HG03095 (cell line): Measurements from ENCODE around the gene PARD3B.
A peak's percentile ranks its signal among the peaks of the same experiment; 100 is the strongest.

Experiments used
- ATAC-seq: cut with Tn5 transposase; IDR thresholded peaks from one replicate; pipeline ENCODE4 v1.9.1; 2021; ENCODE audit warnings: moderate library complexity; ENCODE audit not compliant: unreplicated experiment

The PARD3B gene

GRCh38 chr2:204744506-204744905, 199.2 kb downstream of the PARD3B start:
- no peak for ATAC-seq

DNA sequence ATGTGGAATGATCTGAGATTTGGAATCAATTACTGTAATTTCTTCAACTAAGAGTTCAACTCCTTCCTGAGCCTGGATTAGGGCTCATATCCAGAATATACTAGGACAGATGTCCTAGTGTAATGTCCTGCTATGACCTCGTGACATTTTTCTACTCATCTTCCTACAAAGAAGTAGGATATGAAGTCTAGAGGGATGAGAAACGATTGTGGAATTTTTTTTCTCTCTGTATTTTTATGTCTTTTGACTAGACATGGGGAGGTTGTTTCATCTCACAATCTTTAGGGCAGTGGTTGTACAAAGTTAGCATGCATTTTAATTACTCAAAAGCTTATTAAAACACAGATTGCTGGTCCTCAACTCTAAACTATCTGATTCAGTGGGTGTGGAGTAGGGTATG, 203.0 kb downstream of the PARD3B start:
- no peak for ATAC-seq

DNA sequence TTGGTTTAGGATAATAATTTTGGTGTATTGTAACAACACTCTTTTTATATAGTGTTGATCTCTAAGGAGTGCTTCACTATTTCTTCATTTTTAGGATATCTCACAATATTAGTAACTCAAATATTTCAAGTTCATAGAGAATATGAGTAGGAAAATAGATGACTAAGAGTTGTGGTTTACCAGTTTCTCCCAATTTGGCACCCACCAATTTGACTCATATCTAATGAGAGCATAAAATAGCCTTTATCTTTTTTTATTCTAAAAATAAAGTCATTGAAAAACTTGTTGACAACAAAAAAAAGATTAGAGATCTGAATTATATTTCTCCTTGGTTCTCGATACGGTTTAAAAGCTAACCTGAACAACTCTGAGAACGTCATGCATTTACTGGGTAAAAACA, 204.0 kb downstream of the PARD3B start:
- no peak for ATAC-seq

- no peak for ATAC-seq
Measured at GRCh38 chr2:204750389-204750788, 205.1 kb downstream of the PARD3B start.

DNA sequence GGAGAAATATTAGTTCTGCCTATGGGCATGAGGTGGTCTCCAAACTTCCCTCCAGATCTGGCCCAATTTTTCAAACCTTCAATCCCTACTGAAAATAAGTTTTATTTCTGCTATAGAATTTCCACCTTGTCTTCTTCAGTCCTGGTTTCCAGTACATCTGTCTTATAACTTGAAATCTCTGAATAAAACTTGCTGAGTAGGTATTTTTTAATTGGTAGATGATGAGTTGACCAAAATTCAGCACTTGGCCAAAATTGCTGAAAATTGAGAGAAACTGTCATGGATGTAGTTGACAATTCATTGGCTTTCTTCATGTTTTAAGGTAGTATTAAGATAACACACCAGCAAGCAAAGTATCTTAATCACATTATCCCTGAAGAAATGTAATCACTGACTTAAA, 206.2 kb downstream of the PARD3B start:
- no peak for ATAC-seq

DNA sequence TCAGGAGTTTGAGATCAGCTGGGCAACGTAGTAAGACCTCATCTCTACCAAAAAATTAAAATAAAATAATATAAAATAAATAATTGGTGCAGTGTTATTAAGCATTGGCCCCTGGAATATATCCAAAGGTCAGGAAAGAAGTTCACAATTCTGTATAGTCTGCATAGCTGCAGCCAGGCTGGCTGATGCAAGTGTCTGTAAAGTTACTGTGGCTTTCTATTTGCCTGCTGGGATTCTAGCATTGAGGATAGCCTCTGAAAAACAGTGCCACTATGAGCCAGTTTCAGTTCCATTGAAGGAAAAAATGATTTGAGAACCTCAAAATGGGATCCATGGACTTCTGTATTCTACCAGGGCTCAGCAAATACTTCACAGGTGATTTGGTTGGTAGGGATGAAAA, 208.6 kb downstream of the PARD3B start:
- ATAC-seq: no peak

DNA sequence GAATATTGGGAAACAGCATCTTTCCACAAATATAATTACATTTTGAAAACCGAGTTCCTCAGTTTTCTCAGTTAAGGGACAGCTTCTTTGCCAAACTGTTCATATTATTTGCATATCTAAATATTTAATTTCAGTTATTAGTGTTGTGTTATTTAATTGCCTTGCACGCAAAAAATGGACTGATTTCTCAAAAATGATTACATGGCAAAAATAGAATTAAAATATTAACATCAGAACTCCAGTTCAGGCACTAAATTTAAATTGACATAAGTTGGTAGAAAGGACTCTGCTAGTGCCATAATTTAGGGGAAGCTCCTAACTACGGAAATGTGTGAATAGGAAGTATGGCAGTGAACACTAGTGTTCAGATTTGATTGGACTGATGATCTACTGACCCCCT, 209.6 kb downstream of the PARD3B start:
- ATAC-seq: no peak

- ATAC-seq: no peak
Measured at GRCh38 chr2:204763974-204764703, 218.9 kb downstream of the PARD3B start.

DNA sequence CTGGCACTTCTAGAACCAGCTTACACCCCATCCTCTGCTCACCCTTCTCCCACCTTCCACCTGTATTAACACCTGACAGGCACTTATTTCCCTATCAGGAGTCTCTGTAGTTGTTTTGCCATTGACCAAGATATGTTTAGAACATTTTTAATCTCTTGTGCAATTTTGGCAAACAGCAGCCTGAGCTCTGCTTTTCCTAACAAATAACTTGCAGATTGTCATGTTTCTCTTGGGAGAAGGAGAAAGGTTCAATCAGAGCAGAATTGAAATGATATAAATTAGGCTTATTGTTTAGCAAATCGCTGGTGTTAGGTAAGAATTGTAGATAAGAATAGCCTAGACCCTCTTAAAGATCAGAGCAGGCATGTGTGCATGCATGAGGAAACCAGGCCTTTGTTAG, 225.5 kb downstream of the PARD3B start:
- no peak for ATAC-seq

DNA sequence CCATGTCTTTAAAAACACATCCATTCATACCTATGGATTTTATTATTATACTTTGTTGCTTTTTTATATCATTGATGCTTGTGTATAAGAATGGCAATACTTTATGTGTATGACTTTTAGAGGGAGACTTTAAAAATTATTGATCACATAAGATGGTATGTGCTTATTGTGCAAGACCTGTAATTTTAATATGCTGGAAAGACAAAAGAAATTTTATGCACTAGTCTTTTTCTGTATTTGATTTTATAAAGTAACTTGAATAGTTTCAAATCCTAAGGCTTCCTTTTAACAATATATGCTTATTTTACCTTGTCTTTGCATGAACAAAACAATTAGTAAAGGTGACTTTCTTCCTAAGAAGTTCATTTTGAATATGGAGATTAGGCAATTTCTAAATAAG, 226.4 kb downstream of the PARD3B start:
- no peak for ATAC-seq

DNA sequence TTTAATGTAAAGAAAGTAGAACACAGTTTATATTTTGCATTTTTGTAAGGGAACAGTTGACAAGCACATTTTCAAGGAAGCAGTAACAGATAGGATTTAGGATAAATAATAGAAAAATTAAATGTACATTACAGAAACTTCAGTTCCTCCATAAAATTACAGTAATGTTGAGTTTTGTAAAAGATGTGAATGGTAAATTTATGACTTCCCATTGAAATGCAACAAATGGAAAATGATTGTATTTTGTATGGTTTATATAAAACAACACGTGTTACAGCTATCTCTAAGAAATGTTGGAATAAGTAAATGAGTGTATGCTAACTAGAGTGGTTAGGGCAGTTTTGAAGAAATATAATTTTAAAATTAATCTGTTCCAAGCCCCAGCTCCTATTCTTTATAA, 227.3 kb downstream of the PARD3B start:
- ATAC-seq: no peak

DNA sequence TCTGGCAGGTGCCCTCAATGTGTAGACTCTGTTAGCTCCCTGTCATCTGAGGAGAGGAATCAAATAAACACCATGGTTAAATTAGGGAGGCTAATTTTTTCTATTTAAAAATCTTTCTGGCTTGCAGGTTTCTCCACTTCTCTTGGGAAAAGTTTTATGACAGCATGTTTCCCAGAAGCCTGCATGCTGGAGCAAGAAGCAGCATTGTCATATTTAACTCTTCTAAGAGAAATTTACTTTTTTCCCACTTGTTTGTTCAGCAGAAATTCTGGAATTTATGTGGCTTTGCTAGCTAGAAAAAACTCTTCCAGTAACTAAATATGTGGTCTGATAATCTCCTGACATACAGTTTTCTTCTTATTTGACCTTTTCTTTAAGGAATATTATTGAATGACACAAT, 230.5 kb downstream of the PARD3B start:
- ATAC-seq: no peak

GRCh38 chr2:204776781-204777559, 231.7 kb downstream of the PARD3B start:
- ATAC-seq: no peak

GRCh38 chr2:204779771-204780170, 234.5 kb downstream of the PARD3B start:
- no peak for ATAC-seq

DNA sequence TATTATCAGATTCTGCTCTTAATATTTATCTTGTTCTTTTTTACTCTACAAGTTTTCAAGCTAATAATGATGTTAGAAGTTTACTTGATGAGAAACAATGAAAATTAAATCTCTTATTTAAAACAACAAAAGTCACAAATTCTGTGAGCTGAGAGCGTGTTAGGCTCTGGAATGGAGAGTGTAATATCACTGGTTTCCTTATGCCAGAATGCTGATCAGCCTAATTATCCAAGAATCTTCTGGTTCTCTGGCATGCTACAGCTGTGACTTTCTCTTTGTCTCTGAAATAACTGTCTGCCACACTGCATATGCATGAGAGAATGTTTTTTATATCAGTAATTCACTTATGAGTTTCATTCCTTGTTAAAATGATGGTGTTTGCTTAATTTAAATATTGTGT, 236.7 kb downstream of the PARD3B start:
- no peak for ATAC-seq

- ATAC-seq: no peak
Measured at GRCh38 chr2:204790076-204790475, 244.8 kb downstream of the PARD3B start.

DNA sequence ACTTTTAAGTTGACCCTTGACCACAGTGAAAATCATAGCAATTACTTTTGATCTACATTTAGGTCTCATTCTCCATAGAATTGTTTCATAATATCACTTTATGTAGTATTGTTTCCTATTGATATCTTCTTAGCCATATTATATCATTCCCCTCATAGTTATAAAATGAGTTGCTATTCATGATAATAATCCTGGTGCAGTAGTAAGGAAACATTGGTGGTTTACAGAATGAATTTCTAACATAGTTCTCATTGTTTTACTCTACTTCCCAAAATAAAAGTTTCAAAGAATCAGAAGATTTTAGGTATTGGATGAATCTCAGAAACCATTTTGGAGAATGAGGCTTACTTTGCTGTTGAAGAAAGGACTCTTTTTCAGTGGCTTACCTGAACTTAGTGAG, 246.0 kb downstream of the PARD3B start:
- no peak for ATAC-seq

DNA sequence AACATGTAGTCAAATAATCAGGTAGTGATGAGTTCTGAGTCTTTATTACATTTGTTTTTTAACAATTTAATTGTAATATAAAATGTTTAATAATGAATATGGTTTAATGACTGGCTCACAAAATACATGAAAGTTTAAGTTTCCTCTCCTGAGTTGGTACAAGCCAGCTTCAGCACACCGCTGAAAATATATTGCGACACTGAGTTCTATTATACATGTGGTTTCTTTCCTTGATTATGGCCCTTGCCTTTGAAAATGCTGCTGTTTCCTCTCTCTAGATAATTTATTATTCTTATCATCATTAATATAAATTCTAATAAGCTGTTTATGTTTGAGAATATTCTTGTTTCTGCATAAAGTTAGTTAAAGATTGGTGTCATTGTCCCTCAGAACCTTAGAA, 249.3 kb downstream of the PARD3B start:
- ATAC-seq: no peak

GRCh38 chr2:204795156-204795555, 249.9 kb downstream of the PARD3B start:
- ATAC-seq: no peak

DNA sequence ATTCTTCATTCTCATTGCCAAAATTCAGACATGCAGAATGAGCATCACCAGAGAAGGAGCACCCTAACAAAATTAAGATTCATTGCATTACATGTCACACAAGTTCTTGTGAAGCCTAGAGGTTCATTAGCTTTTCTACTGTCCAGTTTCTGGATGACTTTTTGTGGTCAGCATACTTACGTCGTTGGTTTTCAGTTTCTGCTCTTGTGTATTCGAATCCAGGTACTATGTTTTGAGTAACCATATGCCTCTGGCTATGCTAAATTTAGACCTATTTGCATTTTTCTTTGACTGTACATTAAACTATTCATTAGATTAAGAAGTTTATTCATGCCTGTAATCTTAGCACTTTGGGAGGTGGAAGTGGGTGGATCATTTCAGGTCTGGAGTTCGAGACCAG, 251.3 kb downstream of the PARD3B start:
- peak; percentile 94 for ATAC-seq

- ATAC-seq: no peak
Measured at GRCh38 chr2:204799791-204800190, 254.5 kb downstream of the PARD3B start.

DNA sequence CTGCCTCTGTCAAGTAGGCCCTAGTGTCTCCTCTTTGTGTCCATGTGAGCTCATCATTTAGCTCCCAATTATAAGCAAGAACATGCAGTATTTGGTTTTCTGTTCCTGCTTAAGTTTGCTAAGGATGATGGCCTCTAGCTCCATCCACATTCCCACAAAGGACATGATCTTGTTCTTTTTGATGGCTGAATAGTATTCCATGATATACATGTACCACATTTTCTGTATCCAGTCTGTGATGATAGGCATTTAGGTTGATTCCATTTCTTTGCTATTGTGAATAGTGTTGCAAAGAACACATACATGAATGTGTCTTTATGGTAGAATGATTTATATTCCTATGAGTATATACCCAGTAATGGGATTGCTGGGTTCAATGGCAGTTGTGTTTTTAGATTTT, 263.2 kb downstream of the PARD3B start:
- ATAC-seq: no peak
